Glutamatergic neuron (in vitro differentiated cells): ENCODE results near the gene SH3BP5L. TPM values are rescaled to one million over a fixed set of nuclear protein-coding genes. Genes with fewer than 3 reads are reported as not detected.

Source experiments
- DNase-seq: peaks from one replicate; pipeline ENCODE4 v3.0.0; 2022
- H3K27ac Mint-ChIP-seq: one replicate; pipeline ENCODE4 v1.8.0; 2020; ENCODE audit warnings: mild to moderate bottlenecking, mixed read lengths, inconsistent platforms; ENCODE audit not compliant: unreplicated experiment
- H3K27me3 Mint-ChIP-seq: one replicate; pipeline ENCODE4 v1.8.0; 2020; ENCODE audit warnings: mild to moderate bottlenecking, moderate library complexity, mixed read lengths, inconsistent platforms; ENCODE audit not compliant: unreplicated experiment
- H3K36me3 Mint-ChIP-seq: one replicate; pipeline ENCODE4 v1.8.0; 2020; ENCODE audit warnings: mild to moderate bottlenecking, mixed read lengths, inconsistent platforms; ENCODE audit not compliant: unreplicated experiment
- H3K4me1 Mint-ChIP-seq: one replicate; pipeline ENCODE4 v1.8.0; 2020; ENCODE audit warnings: mild to moderate bottlenecking, low read depth, mixed read lengths, inconsistent platforms; ENCODE audit not compliant: unreplicated experiment
- H3K4me3 Mint-ChIP-seq: one replicate; pipeline ENCODE4 v1.8.0; 2020; ENCODE audit warnings: mild to moderate bottlenecking, mixed read lengths, inconsistent platforms; ENCODE audit not compliant: unreplicated experiment
- H3K9me3 Mint-ChIP-seq: one replicate; pipeline ENCODE4 v1.8.0; 2020; ENCODE audit warnings: mild to moderate bottlenecking, moderate library complexity, mixed read lengths, inconsistent platforms; ENCODE audit not compliant: unreplicated experiment
- long read RNA-seq: library from polyadenylated mRNA; unstranded; transcript quantifications from one replicate; pipeline ENCODE4 v2.0.0, GENCODE V29; 2020; ENCODE audit not compliant: unreplicated experiment
- total RNA-seq: library from RNA; stranded (reverse); fragmentation: NEBNext Ultra II Directional; extraction: Animal tissue kit (Norgen Biotek cat#: 25700); gene quantifications from one replicate; pipeline ENCODE4 v1.2.1, GENCODE V29; 2021; ENCODE audit not compliant: unreplicated experiment
- TF ChIP-seq, protein P1 (sequence below): fragments of 200-600 bp; sonication (generic); IDR thresholded peaks from one replicate; pipeline ENCODE4 v1.5.0; 2021; ENCODE audit not compliant: partially characterized antibody, unreplicated experiment

Gene SH3BP5L
- 74.0 TPM for total RNA-seq
- long read RNA-seq, partial matches to known transcripts, result 2 of 3 reads
- long read RNA-seq, other reads (novel, unspliced or antisense), result 1 of 3 reads

DNA sequence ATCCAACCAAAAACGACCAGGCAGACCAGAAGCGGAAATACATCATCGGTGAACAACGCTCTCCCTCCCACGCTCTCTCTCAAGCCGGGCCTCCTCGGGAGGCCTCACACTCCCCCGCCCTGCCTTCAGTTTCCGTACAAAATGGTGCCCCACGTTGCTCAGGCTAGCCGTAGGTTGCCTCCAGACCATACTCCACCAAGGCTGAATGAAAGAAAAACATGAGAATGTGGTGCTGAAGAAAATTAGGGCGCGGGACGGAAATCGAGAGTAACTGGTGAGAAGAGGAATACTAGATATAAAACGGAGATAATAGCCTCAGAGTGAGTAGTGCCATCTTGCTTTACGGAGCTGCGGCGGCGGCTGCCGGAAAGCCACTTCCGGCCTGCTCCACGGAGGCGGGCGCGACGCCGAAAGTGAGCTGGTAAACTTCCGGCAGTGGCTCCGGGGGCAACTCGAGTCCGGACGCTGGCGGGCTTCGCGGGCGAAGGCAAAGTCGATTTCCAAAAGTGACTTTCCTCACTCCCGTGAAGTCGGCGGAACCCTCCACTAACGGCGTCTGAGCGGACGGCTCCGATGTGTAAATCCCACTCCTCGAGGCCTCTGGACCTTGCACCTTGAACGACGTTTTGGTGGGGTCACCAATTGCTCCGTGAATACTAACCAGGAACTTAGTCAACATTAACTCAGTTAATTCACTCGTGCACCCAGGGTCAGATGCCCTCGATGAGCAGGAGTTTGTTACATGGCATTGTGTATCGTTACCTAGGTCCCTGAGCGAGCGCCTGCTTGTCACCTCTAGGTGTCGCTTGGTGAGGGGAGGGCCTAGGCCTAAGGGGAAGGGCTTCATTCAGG lies at the start of gene SH3BP5L:
SH3BP5L (minus strand) TSS at position 7 of the 852 bp plus-strand sequence. CDS start 980 bp downstream, outside the sequence.
- Mint-ChIP-seq H3K9me3 (peaks cover 6% of the 10 kb centered on the region), H3K27ac (peak within 1 kb of the TSS; percentile 98), H3K27me3 (peaks cover 11% of the 10 kb centered on the region), H3K4me1 (peaks cover 27% of the 10 kb centered on the region), H3K4me3 (peak within 1 kb of the TSS; percentile 94), H3K36me3 (peaks cover 10% of the 10 kb centered on the region)
- TF ChIP-seq, protein P1, sequence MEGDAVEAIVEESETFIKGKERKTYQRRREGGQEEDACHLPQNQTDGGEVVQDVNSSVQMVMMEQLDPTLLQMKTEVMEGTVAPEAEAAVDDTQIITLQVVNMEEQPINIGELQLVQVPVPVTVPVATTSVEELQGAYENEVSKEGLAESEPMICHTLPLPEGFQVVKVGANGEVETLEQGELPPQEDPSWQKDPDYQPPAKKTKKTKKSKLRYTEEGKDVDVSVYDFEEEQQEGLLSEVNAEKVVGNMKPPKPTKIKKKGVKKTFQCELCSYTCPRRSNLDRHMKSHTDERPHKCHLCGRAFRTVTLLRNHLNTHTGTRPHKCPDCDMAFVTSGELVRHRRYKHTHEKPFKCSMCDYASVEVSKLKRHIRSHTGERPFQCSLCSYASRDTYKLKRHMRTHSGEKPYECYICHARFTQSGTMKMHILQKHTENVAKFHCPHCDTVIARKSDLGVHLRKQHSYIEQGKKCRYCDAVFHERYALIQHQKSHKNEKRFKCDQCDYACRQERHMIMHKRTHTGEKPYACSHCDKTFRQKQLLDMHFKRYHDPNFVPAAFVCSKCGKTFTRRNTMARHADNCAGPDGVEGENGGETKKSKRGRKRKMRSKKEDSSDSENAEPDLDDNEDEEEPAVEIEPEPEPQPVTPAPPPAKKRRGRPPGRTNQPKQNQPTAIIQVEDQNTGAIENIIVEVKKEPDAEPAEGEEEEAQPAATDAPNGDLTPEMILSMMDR, result peak; percentile 43
- DNase-seq, result peak; percentile 90

DNA sequence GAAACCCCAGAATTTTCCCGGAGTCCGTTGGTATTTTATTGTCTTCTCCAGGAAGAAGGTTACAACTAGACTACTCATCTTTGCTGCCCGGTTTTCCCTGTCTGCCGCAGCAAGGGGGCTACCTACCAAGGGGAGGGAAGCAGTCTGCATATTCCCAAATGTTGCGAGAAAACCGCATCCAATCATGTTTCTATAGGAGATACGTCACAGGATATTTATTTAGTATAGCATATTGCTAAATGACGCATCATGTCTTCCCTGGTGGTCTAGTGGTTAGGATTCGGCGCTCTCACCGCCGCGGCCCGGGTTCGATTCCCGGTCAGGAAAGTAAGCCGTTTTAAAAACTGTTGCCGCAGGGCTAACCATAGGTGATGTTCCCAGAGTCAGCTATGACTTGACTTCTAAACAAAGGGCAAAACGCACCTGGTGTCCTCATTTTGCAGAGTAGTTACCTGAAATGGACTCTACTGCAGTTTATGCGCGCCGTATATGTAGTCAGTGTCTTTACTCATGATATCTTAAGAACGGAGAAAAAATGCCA lies 48.3 kb upstream of the SH3BP5L start:
- H3K36me3 Mint-ChIP-seq, result no peaks in the 10 kb centered on the region
- peaks cover 22% of the 10 kb centered on the region for H3K9me3 Mint-ChIP-seq
- H3K27ac Mint-ChIP-seq, result peak overlapping the region; percentile 96
- no peaks in the 10 kb centered on the region for H3K4me1 Mint-ChIP-seq
- H3K27me3 Mint-ChIP-seq, result peaks cover 24% of the 10 kb centered on the region
- TF ChIP-seq, protein P1, result no peak
- H3K4me3 Mint-ChIP-seq, result peak overlapping the region; percentile 98
- peak; percentile 79 for DNase-seq

DNA sequence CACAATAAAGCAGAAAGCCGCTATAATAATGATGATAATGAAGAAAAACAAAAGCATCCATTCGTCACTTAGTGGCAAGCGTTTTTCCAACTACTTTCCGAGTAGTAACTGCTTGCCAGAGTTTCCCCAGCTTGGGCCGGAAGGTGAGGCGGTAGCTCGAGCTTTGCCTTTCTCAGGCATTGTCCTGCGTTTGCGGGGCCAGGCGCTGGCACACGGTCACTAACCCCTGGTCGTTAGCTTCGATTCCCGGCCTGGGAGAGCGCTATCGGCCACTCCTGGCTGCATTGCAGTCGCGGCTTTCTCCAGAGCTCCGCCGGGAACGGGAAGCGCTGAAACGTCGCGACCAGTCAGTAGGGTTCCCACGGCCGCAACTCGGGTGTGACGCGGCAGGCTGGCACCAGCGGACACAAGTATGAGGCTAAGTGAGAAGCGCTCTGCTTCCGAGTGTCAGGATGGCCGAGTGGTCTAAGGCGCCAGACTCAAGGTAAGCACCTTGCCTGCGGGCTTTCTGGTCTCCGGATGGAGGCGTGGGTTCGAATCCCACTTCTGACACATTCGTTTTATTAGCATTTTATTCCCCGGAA lies 47.8 kb upstream of the SH3BP5L start:
- Mint-ChIP-seq H3K27me3 (peaks cover 24% of the 10 kb centered on the region), H3K4me1 (no peaks in the 10 kb centered on the region), H3K27ac (peak overlapping the region; percentile 96), H3K4me3 (peak overlapping the region; percentile 98), H3K36me3 (no peaks in the 10 kb centered on the region), H3K9me3 (peaks cover 22% of the 10 kb centered on the region)
- peak; percentile 96 for DNase-seq
- TF ChIP-seq, protein P1, result no peak

DNA sequence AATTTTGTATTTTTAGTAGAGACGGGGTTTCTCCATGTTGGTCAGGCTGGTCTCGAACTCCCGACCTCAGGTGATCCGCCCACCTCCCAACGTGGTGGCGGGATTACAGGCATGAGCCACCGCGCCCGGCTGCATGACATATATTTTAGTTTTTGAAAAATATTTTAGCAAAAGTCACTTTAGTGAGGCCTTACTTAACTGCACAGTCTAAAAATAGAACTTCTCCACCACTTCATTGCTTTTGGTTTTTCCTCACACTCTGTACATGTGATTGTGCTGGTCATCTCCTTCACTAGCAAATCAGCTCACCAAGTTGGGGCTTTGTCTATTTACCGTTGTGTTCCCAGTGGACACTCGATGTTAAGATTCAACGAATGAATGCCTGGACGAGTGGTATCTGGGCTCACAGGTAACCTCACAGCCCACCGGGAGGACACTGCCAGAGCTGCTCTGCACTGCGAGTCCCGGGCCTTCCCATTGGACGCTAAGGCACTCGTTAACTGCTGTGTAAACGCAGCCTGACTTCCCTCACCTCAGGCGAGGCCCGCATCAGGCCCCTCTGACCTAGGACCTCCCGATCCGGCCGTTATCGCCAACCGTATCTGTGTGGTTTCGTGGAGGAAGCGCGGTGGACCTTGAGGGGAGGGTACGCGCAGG lies 47.2 kb upstream of the SH3BP5L start:
- Mint-ChIP-seq H3K4me3 (peak overlapping the region; percentile 98), H3K27me3 (peaks cover 24% of the 10 kb centered on the region), H3K4me1 (no peaks in the 10 kb centered on the region), H3K9me3 (peaks cover 22% of the 10 kb centered on the region), H3K27ac (peak overlapping the region; percentile 96), H3K36me3 (no peaks in the 10 kb centered on the region)
- TF ChIP-seq, protein P1, result no peak
- peak; percentile 70 for DNase-seq
